Cardiac septum (tissue), 1 donor: Measurements from ENCODE around the gene OSCP1. TPM values are rescaled to one million over a fixed set of nuclear protein-coding genes. Genes with fewer than 3 reads are reported as not detected.

ENCODE experiments used
- total RNA-seq: library from RNA; stranded (reverse); fragmentation: NEBNext Ultra II Directional; extraction: Animal tissue kit (Norgen Biotek cat#: 25700); gene quantifications from one replicate; pipeline ENCODE4 v1.2.1, GENCODE V29; 2021
- donor health status: DM: no; HTN: no; CAD: no.

The OSCP1 gene
- total RNA-seq, 1 donor from 2014 or later: 3.4 TPM

Other genes with a start within 250 kb of the OSCP1 start
- gene THRAP3, start 226.0 kb downstream of the OSCP1 start, total RNA-seq: 86.5 TPM
- gene SH3D21, start 144.1 kb downstream of the OSCP1 start, total RNA-seq: 3.3 TPM
- 11.3 TPM for gene EVA1B, start 126.8 kb downstream of the OSCP1 start, total RNA-seq
- 75.5 TPM for gene STK40, start 64.5 kb downstream of the OSCP1 start, total RNA-seq
- gene LSM10, start 52.5 kb downstream of the OSCP1 start, total RNA-seq: 52.7 TPM
- 71.7 TPM for gene MRPS15, start 13.9 kb upstream of the OSCP1 start, total RNA-seq
- gene CSF3R, start 32.5 kb upstream of the OSCP1 start, total RNA-seq: 11.8 TPM